Vagina (tissue), 2 donors: ENCODE data around the gene BCAS1. TPM values are rescaled to one million over a fixed set of nuclear protein-coding genes. Genes with fewer than 3 reads are reported as not detected.

Experiments
- DNase-seq, 2 donors: peaks; one replicate each; pipeline ENCODE4 v3.0.0-alpha.2; 2017; ENCODE audit errors: extremely low spot score in 2 of 2
- H3K27ac ChIP-seq: fragments of 200-600 bp; sonication (generic); one replicate; pipeline ENCODE4 v1.5.1; 2019
- H3K27me3 ChIP-seq: fragments of 200-600 bp; sonication (generic); one replicate; pipeline ENCODE4 v1.5.1; 2019
- H3K36me3 ChIP-seq, 2 donors: fragments of 200-600 bp; sonication (generic); one replicate each; pipeline ENCODE4 v1.5.1; 2017 to 2019
- H3K4me1 ChIP-seq: fragments of 200-600 bp; sonication (generic); one replicate; pipeline ENCODE4 v1.5.1; 2019
- H3K4me3 ChIP-seq, 2 donors: fragments of 200-600 bp; sonication (generic); 1 replicate in 1 of 2; 2 replicates in 1 of 2; pipeline ENCODE4 v1.5.1; 2016 to 2019
- H3K9me3 ChIP-seq: fragments of 200-600 bp; sonication (generic); one replicate; pipeline ENCODE4 v1.5.1; 2019
- CTCF ChIP-seq, 3 experiments: fragments of 450-650 bp in 2 of 3; fragments of 200-600 bp in 1 of 3; sonication (generic) in 1 of 3; IDR thresholded peaks; one replicate each; pipeline ENCODE4 v1.5.1; 2017 to 2019; ENCODE audit warnings: antibody characterized with exemption in 3 of 3, mild to moderate bottlenecking in 2 of 3, moderate library complexity in 2 of 3
- POLR2A ChIP-seq, 2 donors: fragments of 450-650 bp; IDR thresholded peaks; one replicate each; pipeline ENCODE4 v1.6.1; 2017; ENCODE audit warnings: antibody characterized with exemption in 2 of 2, mild to moderate bottlenecking in 2 of 2, moderate library complexity in 2 of 2
- POLR2AphosphoS5 ChIP-seq, 2 donors: sonication (generic); formaldehyde crosslinking; IDR thresholded peaks; one replicate each; pipeline ENCODE4 v1.9.0; 2017; ENCODE audit warnings: antibody characterized with exemption in 2 of 2, mild to moderate bottlenecking in 2 of 2, low read depth in 1 of 2; ENCODE audit not compliant: insufficient read depth in 1 of 2
- intact Hi-C: fragments of 100-400 bp; cut with DNase I; formaldehyde crosslinking; loops from one replicate; pipeline ENCODE4 v1.15.1; 2023
- total RNA-seq: library from RNA; depleted of rRNA; stranded (reverse); fragments of >200 nt; gene quantifications from one replicate; pipeline ENCODE4 v1.2.3, GENCODE V29; 2016

The BCAS1 gene, protein sequence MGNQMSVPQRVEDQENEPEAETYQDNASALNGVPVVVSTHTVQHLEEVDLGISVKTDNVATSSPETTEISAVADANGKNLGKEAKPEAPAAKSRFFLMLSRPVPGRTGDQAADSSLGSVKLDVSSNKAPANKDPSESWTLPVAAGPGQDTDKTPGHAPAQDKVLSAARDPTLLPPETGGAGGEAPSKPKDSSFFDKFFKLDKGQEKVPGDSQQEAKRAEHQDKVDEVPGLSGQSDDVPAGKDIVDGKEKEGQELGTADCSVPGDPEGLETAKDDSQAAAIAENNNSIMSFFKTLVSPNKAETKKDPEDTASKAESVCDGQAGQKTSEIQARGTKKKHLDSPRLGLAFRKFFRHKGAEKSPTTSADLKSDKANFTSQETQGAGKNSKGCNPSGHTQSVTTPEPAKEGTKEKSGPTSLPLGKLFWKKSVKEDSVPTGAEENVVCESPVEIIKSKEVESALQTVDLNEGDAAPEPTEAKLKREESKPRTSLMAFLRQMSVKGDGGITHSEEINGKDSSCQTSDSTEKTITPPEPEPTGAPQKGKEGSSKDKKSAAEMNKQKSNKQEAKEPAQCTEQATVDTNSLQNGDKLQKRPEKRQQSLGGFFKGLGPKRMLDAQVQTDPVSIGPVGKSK
- 2.7 TPM for total RNA-seq

GRCh38 chr20:54070187-54070987 is at the start of gene BCAS1:
BCAS1 (minus strand) TSS chr20:54070594; CDS start chr20:54058718, 11,876 bp downstream.
- Histone ChIP-seq H3K27ac (no peak within 1 kb of the TSS), H3K36me3 (no peaks in the 10 kb centered on the region), H3K9me3 (no peaks in the 10 kb centered on the region), H3K27me3 (no peaks in the 10 kb centered on the region), H3K4me1 (no peaks in the 10 kb centered on the region), H3K4me3 (no peak within 1 kb of the TSS)
- DNase-seq = no peak
- intact Hi-C loops = no loop called here
- TF ChIP-seq CTCF (IDR thresholded peaks at IDR 0.05) (no peak), POLR2AphosphoS5 (IDR thresholded peaks at IDR 0.05; ENCODE audit: insufficient read depth in 1 of 2, low read depth in 1 of 2) (no peak), POLR2A (IDR thresholded peaks at IDR 0.05) (no peak)

GRCh38 chr20:54119744-54120143 is 49.4 kb upstream of the BCAS1 start:
- peak overlapping the region; percentile 85 for H3K27ac ChIP-seq
- no peaks in the 10 kb centered on the region for H3K36me3 ChIP-seq
- no peak for DNase-seq
- H3K9me3 ChIP-seq = no peaks in the 10 kb centered on the region
- TF ChIP-seq CTCF (IDR thresholded peaks at IDR 0.05) (no peak), POLR2A (IDR thresholded peaks at IDR 0.05) (no peak), POLR2AphosphoS5 (IDR thresholded peaks at IDR 0.05; ENCODE audit: insufficient read depth in 1 of 2, low read depth in 1 of 2) (no peak)
- intact Hi-C loops = no loop called here
- peaks cover 35% of the 10 kb centered on the region for H3K4me1 ChIP-seq
- no peak overlapping the region for H3K4me3 ChIP-seq
- no peaks in the 10 kb centered on the region for H3K27me3 ChIP-seq

GRCh38 chr20:54118220-54119001 is 48.0 kb upstream of the BCAS1 start:
- peaks cover 26% of the 10 kb centered on the region for H3K4me1 ChIP-seq
- H3K27me3 ChIP-seq = no peaks in the 10 kb centered on the region
- no peak overlapping the region for H3K27ac ChIP-seq
- H3K9me3 ChIP-seq = no peaks in the 10 kb centered on the region
- no peak for TF ChIP-seq POLR2A (IDR thresholded peaks at IDR 0.05)
- TF ChIP-seq POLR2AphosphoS5 (IDR thresholded peaks at IDR 0.05; ENCODE audit: insufficient read depth in 1 of 2, low read depth in 1 of 2) = no peak
- no peak for TF ChIP-seq CTCF (IDR thresholded peaks at IDR 0.05)
- H3K36me3 ChIP-seq = no peaks in the 10 kb centered on the region
- intact Hi-C loops = no loop called here
- DNase-seq = no peak
- H3K4me3 ChIP-seq = no peak overlapping the region

DNA sequence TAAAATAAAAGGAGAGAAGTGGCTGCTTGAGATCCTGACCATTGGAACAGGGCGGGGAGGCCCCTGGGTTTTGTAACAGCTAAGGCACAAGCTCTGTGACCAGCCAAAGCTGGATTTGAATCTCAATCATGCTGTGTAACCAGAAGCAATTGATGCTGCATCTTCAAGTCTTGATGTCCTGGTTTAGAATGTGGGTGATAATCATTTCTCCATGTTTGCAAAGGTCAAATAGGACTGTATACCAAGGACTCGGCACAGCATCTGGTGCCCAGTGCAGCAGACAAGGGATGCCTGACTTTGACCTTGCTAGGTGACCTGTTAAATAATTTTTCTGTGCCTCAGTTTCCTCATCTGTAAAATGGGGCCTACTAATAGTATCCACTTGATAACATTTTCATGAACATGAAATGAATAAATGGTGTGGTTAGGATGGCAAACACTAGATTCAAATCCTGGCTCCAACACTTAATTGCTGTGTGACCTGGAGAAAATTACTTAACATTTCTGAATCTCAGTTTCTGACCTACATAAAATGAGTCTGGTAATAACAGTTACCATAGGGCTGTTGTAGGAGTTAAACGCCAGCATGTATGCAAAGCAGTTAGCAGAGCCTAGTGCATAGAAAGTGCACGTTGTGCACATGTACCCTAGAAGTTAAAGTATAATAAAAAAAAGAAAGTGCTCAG is 46.3 kb upstream of the BCAS1 start:
- intact Hi-C loops = no loop called here
- no peak for DNase-seq
- H3K4me3 ChIP-seq = no peak overlapping the region
- no peaks in the 10 kb centered on the region for H3K36me3 ChIP-seq
- H3K27me3 ChIP-seq = no peaks in the 10 kb centered on the region
- TF ChIP-seq POLR2AphosphoS5 (IDR thresholded peaks at IDR 0.05; ENCODE audit: insufficient read depth in 1 of 2, low read depth in 1 of 2) = no peak
- no peak for TF ChIP-seq CTCF (IDR thresholded peaks at IDR 0.05)
- no peak for TF ChIP-seq POLR2A (IDR thresholded peaks at IDR 0.05)
- H3K27ac ChIP-seq = peak overlapping the region; percentile 78
- peaks cover 9% of the 10 kb centered on the region for H3K4me1 ChIP-seq
- H3K9me3 ChIP-seq = no peaks in the 10 kb centered on the region
